Measurements from ENCODE around the gene MPPE1.
"Not testable (repeated sequence)": the region's sequence is repeated elsewhere in the genome, so short reads cannot be mapped to it uniquely, and the experiment has no call there.

Gene MPPE1

GRCh38 chr18:11923450-11923849 is 15.3 kb upstream of the MPPE1 start:
- no peak for DNase-seq

DNA sequence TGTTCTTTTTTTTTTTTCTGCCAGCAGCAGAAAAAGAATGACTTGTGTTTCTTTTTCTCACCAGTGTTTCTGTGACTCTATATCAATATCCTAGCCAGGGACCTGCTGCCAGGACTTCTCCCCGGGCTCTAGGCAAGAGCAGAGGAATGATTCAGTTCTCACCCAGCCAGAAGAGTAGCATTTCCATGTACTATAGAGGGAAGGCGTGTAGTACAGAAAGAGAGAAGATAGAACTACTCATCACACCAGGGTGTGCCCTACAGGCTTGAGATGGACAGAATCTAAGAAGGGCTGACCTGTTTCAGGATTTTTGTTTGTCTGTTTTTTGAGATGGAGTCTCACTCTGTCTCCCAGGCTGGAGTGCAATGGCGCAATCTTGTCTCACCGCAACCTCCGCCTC is 11.4 kb upstream of the MPPE1 start:
- DNase-seq: not testable (repeated sequence)

DNA sequence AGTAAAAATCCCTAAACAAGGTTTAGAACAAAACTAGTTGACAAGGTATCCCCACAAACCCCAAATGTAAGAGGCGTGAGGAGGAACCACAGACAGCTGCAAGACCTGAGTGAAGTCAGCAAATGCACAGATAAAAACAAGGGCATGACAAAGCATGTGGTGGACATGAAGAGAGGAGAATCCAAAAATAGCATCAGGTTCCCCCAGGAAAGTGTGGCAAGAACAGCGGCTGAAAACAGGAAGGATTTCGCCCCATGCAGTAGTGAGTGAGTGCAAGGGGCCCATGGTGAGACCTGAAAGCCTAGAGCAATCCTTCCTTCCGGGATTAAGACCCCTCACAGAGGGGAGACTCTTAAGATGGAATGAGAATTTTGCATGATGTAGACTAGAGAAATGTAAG is 8.8 kb upstream of the MPPE1 start:
- not testable (repeated sequence) for DNase-seq

GRCh38 chr18:11909591-11910026 is 1.5 kb upstream of the MPPE1 start:
- DNase-seq: no peak

- no peak for DNase-seq
Observed at GRCh38 chr18:11909061-11909455, 941 bp upstream of the MPPE1 start.

DNA sequence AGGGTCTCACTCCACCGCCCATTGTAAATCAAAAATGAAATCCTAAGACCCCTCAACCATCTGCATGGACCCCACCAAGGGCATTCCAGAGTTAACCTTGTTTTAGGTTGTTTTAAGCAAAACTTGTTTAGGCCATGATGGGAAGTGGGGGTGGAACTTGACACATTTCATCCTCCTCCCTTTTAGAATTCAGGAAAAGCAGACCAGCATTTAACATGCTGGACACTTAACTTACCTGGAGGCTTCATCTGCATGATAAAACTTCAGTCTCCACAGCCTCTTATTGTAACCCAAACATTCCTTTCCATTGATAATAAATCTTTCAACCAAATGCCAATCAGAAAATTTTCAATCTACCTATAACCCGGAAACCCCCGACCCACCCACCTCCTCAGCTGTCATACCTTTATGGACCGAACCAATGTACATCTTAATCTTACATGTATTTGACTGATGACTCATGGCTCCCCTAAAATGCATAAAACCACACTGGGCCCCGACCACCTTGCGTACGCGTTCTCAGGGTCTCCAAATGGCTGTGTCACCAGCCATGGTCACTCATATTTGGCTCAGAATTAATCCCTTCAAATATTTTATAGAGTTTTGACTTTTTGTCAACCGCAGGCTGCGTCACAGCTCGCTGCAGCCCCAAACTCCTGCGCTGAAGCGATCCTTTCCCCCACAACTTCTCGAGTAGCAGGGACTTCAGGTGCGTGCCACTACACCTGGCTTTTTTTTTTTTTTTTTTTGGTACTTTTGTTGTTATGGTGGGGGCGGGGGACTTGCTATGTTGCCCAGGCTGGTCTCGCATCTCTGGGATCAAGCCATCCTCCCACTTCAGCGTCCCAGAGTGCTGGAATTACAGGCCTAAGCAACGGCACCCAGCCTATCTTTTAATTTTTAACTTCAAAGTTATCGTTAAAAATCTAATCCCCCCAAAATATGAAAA is 917 bp downstream of the MPPE1 start:
- no peak for DNase-seq

DNA sequence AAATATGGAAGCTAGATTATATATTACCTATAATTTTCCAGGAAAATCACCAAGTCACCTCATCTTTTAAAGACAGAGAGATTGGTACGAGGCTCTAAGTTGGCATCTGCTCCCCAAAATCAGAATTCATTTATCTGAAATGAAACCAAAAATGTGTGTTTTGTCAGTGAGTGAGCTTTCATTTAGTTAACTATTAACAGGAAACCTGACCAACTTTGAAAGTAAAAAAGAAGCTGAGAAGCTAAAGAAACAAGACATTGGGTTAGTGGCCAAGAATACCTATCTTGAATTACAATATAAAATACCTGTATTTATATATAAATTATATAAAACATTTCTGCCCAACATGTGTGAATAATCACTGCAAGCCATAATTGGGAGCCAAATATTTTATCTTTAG is 1.9 kb downstream of the MPPE1 start:
- no peak for DNase-seq

DNA sequence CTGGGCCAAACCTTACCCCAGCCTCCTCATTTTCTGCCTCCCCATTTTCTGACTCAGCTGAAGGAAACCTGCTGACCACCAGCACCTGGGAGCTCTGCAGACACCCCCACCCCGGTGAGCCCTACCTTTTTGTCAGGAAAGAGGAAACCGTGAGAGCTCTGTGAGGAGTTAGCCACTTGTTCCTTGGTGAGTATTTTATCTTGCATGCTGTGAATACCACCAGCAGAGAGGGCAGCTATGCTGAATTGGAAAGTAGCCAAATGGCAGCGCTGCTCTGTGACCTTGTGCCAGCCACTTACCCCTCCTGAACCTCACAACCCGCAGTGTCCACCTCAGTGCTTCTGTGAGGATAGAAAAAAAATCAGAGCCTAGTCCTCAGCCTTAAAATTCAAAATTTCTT is 2.5 kb downstream of the MPPE1 start:
- no peak for DNase-seq

DNA sequence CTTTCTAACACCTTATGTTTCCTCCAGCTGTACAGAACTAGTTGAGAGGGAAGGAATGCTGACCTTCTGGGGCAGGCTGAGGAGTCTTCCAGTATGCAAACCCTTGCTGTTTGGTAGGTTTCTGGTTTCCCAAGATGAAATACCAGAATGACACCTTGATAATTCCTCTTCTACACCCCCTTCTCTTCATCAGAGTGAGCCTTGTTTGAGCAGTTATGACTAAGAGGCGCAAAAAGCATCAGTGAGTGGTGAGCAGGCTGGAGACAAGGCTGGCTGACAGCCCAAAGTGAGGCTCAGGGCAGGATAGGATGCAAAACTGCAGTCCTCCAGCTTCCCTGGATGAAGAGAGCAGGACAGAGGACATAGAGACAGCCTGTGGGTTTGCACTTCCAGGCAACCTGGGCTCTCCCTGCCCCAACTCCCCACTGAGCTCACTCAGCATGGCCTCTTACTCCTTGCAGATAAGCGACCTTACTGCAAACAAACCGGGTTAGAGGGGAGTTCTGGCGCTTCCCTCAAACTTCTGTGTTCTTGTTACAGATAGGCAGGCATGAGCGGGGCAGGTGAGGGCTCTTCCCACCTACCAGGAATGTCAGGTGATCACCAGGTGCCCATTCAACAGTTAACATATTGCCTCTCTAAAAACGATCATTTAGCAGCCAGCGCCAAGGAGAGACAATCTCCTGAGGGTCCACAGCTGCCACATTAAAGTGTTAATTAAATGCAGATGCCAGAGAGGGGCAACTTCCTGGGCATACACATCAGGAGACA is 5.4 kb downstream of the MPPE1 start:
- DNase-seq: no peak

DNA sequence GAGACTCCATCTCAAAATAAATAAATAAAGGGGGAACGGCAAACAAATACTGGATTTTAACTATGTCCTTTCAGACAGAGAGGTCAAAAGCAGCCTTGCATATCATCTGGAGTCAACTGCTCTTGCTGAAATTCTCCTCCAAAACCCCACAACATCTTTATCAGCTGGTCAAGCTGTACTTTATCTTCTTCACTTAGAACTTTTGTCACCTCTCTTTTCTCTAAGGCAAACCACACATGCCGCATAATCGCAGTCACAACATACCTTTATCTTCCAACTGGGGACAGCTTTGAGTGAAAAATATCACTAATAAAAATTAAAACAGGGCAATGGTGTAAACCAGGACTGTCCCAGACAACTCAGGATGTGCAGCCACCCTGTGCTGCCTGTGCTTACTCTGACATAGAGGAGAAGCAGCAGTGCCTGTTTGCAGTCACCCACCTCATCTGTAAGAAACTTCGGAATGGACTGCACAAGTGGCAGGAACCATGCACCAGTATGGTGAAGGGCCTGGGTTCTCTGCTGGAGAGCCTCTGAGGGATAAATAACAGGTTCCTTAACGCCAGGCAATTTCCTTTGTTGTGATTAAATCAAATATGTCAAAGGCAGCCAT is 6.2 kb downstream of the MPPE1 start:
- DNase-seq: no peak

GRCh38 chr18:11899063-11899462 is 9.1 kb downstream of the MPPE1 start:
- DNase-seq: no peak

GRCh38 chr18:11897781-11898180 is 10.3 kb downstream of the MPPE1 start:
- no peak for DNase-seq

- DNase-seq: not testable (repeated sequence)
Observed at GRCh38 chr18:11892438-11892837, 15.7 kb downstream of the MPPE1 start.

- no peak for DNase-seq
Observed at GRCh38 chr18:11891737-11892136, 16.4 kb downstream of the MPPE1 start.

- no peak for DNase-seq
Observed at GRCh38 chr18:11889284-11889683, 18.8 kb downstream of the MPPE1 start.

DNA sequence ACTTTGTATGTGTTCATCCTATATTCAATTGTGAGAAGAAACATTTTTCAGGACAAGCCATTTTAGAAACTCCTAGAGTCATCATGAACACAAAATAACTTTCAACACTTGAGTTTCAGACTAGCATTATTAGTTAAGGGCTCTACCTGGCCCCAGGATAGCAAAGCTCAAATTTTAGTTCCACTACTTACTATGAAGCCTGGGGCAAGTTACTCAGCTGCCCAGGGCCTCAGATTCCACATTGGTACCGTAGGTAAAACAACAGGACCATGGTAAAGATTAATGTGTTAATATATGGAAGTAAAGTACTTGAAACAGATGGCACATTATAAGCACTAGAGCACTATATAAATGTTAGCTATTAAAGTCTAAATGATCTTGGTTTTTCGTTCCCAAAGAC is 19.4 kb downstream of the MPPE1 start:
- DNase-seq: no peak

- DNase-seq: no peak
Observed at GRCh38 chr18:11887328-11888128, 20.6 kb downstream of the MPPE1 start.

GRCh38 chr18:11886577-11887110 is 21.5 kb downstream of the MPPE1 start:
- no peak for DNase-seq

GRCh38 chr18:11885278-11885947 is 22.7 kb downstream of the MPPE1 start:
- DNase-seq: no peak

GRCh38 chr18:11884396-11885030 is 23.6 kb downstream of the MPPE1 start:
- no peak for DNase-seq

DNA sequence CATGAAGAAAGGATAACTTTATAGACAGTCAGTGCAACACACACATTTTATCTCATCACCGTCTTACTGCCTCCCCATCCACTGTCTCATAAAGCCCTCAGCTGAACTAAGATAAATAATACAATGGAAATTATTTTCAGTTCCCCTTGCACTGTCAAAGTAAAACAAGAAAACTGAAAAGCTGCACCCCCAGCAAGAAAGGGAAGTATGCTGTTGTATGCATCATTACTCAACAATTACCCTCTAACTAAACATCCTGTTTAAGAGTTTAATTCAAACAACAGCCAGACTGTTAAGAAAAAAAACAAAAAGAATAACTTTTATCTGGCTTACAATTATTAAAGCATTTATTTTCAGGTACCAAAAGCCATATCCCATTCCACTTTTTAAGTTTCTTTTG is 25.0 kb downstream of the MPPE1 start:
- DNase-seq: no peak
